Glutamatergic neuron (in vitro differentiated cells): ENCODE measurements around the gene FRMD4B. TPM values are rescaled to one million over a fixed set of nuclear protein-coding genes. Genes with fewer than 3 reads are reported as not detected.

ENCODE experiments used
- DNase-seq: peaks from one replicate; pipeline ENCODE4 v3.0.0; 2022
- H3K27ac Mint-ChIP-seq: one replicate; pipeline ENCODE4 v1.8.0; 2020; ENCODE audit warnings: mild to moderate bottlenecking, mixed read lengths, inconsistent platforms; ENCODE audit not compliant: unreplicated experiment
- H3K27me3 Mint-ChIP-seq: one replicate; pipeline ENCODE4 v1.8.0; 2020; ENCODE audit warnings: mild to moderate bottlenecking, moderate library complexity, mixed read lengths, inconsistent platforms; ENCODE audit not compliant: unreplicated experiment
- H3K36me3 Mint-ChIP-seq: one replicate; pipeline ENCODE4 v1.8.0; 2020; ENCODE audit warnings: mild to moderate bottlenecking, mixed read lengths, inconsistent platforms; ENCODE audit not compliant: unreplicated experiment
- H3K4me1 Mint-ChIP-seq: one replicate; pipeline ENCODE4 v1.8.0; 2020; ENCODE audit warnings: mild to moderate bottlenecking, low read depth, mixed read lengths, inconsistent platforms; ENCODE audit not compliant: unreplicated experiment
- H3K4me3 Mint-ChIP-seq: one replicate; pipeline ENCODE4 v1.8.0; 2020; ENCODE audit warnings: mild to moderate bottlenecking, mixed read lengths, inconsistent platforms; ENCODE audit not compliant: unreplicated experiment
- H3K9me3 Mint-ChIP-seq: one replicate; pipeline ENCODE4 v1.8.0; 2020; ENCODE audit warnings: mild to moderate bottlenecking, moderate library complexity, mixed read lengths, inconsistent platforms; ENCODE audit not compliant: unreplicated experiment
- total RNA-seq: library from RNA; stranded (reverse); fragmentation: NEBNext Ultra II Directional; extraction: Animal tissue kit (Norgen Biotek cat#: 25700); gene quantifications from one replicate; pipeline ENCODE4 v1.2.1, GENCODE V29; 2021; ENCODE audit not compliant: unreplicated experiment
- TF ChIP-seq, protein P1 (sequence below): fragments of 200-600 bp; sonication (generic); IDR thresholded peaks from one replicate; pipeline ENCODE4 v1.5.0; 2021; ENCODE audit not compliant: partially characterized antibody, unreplicated experiment

FRMD4B gene
- total RNA-seq, 1 donor from 2014 or later: 3.9 TPM

DNA sequence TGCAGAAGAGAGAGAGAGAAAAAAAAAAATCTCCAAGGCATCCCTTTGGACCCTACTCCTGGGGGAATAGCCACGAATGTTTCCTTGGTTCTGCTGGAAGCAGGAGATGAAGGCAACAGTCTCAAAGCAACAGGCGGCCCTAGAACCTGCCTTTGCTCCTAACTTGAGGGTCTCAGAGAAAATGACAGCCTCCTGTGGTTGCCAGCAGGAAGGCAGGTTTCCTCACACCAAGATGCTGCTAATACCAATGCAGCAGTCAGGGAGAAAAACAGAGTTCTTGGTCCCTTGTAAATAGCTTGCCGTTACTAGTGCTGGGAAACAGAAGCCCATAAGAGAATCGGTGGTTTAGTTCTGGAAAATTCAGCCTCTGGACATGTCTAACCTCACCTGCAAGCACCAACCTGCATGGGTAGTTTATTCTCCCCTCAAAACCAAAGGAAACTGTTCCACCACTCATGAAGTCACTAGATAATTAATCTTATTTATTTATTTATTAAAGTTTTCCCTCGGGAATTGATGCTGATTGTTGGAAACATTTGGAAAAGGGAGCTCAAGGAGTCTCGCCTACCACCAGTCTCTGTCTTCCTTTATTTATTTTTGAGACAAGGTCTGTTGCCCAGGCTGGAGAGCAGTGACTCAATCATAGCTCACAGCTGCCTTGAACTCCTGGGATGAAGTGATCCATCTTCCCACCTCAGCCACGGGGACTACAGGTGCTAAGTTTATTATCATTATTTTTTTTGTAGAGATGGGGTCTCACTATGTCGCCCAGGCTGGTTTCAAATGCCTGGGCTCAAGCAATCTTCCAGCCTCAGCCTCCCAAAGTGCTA, 883 bp upstream of the FRMD4B start:
- Mint-ChIP-seq H3K27ac (no peak overlapping the region), H3K36me3 (no peaks in the 10 kb centered on the region), H3K27me3 (peaks cover 2% of the 10 kb centered on the region), H3K9me3 (peaks cover 2% of the 10 kb centered on the region), H3K4me1 (peaks cover 28% of the 10 kb centered on the region), H3K4me3 (peak overlapping the region; percentile 84)
- DNase-seq: no peak
- TF ChIP-seq, protein P1, sequence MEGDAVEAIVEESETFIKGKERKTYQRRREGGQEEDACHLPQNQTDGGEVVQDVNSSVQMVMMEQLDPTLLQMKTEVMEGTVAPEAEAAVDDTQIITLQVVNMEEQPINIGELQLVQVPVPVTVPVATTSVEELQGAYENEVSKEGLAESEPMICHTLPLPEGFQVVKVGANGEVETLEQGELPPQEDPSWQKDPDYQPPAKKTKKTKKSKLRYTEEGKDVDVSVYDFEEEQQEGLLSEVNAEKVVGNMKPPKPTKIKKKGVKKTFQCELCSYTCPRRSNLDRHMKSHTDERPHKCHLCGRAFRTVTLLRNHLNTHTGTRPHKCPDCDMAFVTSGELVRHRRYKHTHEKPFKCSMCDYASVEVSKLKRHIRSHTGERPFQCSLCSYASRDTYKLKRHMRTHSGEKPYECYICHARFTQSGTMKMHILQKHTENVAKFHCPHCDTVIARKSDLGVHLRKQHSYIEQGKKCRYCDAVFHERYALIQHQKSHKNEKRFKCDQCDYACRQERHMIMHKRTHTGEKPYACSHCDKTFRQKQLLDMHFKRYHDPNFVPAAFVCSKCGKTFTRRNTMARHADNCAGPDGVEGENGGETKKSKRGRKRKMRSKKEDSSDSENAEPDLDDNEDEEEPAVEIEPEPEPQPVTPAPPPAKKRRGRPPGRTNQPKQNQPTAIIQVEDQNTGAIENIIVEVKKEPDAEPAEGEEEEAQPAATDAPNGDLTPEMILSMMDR: no peak

DNA sequence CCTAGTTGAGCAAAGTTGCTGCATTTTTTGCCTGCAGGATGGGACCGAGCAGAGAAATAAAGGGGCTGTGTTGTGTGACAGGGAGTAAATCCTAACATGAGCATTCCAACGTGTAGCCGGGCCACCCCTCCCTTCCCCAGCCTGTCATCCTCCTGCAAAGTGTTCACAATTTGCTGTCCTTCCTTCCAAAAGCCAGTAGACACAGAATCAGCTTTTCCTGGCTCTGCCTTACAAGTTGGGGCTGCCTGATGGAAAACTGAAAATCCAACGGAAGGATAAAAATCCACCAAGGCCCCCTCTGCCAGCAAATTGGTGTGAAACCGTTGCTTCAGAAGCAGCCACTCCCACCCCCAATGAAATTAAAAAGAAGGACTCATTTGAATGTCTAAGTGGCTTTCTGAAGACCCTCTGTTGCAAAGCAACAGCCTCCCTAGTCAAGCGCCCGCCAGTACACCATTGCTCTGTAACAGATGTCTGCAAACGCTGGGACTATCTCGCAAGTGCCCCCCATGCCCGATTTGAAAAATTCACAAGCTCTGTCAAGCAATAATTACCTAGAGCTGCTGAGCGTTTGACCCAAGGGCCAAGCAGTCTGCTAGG, 665 bp downstream of the FRMD4B start:
- Mint-ChIP-seq H3K4me1 (peaks cover 30% of the 10 kb centered on the region), H3K4me3 (peak overlapping the region; percentile 84), H3K9me3 (peaks cover 2% of the 10 kb centered on the region), H3K27ac (no peak overlapping the region), H3K36me3 (no peaks in the 10 kb centered on the region), H3K27me3 (peaks cover 2% of the 10 kb centered on the region)
- DNase-seq: no peak
- TF ChIP-seq, protein P1: no peak

DNA sequence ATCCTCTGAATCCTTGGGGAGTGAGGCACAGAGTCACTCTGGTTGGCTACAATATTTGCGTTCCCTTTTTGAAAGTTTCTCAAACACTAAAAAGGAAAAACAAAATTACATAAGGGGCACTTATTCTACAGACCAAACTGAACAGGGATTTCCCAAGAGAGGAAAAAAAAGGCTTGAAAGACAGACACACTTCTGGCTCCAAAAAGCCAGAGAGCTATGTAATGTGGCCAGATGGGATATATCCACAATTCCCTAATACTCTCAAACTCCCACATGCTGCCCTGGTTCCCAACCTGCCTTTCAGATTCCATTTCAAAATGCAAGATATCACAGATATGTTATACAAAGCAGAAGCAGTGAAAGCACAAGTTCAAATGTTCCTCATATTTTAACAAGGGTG, 1.6 kb downstream of the FRMD4B start:
- H3K9me3 Mint-ChIP-seq: peaks cover 2% of the 10 kb centered on the region
- peak overlapping the region; percentile 84 for H3K4me3 Mint-ChIP-seq
- no peak for DNase-seq
- peaks cover 28% of the 10 kb centered on the region for H3K4me1 Mint-ChIP-seq
- peaks cover 2% of the 10 kb centered on the region for H3K27me3 Mint-ChIP-seq
- H3K36me3 Mint-ChIP-seq: no peaks in the 10 kb centered on the region
- TF ChIP-seq, protein P1: no peak
- H3K27ac Mint-ChIP-seq: no peak overlapping the region

DNA sequence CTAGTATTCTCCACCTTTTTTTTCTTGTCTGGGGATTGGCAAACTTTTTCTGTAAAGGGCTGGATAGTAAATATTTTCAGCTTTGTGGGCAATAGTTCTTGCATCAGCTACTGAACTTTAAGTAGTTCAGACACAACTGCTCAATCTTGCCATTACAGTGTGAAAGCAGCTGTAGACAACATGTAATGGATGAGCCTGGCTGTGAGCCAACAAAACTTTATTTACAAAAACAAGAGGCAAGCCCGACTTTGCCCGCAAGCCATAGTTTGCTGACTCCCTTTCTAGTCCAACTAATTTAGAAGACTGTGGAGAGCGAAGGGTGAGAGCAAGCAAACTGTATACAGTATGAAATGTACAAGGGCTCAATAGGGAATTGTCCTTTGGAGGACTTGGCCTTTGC, 6.2 kb downstream of the FRMD4B start:
- H3K27me3 Mint-ChIP-seq: no peaks in the 10 kb centered on the region
- H3K4me3 Mint-ChIP-seq: no peak overlapping the region
- no peaks in the 10 kb centered on the region for H3K36me3 Mint-ChIP-seq
- TF ChIP-seq, protein P1: no peak
- no peaks in the 10 kb centered on the region for H3K9me3 Mint-ChIP-seq
- peaks cover 10% of the 10 kb centered on the region for H3K4me1 Mint-ChIP-seq
- H3K27ac Mint-ChIP-seq: no peak overlapping the region
- no peak for DNase-seq
